ENCODE measurements around the gene ZBED6.

ZBED6 gene

DNA sequence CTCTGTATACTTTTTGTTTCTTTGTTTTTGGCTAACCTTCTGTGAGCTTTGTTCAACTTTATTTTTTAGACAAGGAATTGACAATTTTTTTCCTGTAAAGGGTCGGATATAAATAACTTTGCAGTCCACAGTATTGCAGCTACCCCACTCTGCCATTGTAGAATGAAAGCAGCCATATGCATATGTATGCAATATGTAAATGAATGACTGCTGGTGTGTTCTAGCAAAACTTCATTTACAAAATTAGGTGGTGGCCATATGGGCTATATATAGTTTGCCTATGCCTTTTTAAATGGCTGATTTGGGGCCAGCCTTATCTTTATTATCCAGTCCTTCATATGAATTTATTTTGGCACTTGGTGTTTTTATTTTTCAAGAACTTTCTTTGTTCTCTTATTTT, 48.0 kb downstream of the ZBED6 start:
- FAIRE-seq, result no peak
